Right renal cortex interstitium (tissue), 3 donors: ENCODE data around the gene ITGBL1. TPM values are rescaled to one million over a fixed set of nuclear protein-coding genes. Genes with fewer than 3 reads are reported as not detected.

ENCODE experiments used
- DNase-seq, 3 donors: peaks; one replicate each; pipeline ENCODE4 v3.0.0-alpha.2; 2013; ENCODE audit warnings: low read depth in 3 of 3, low spot score in 2 of 3
- polyA plus RNA-seq, 3 donors: library from polyadenylated mRNA; unstranded; fragments of 120-200 nt; gene quantifications; one replicate each; pipeline ENCODE4 v1.2.1, GENCODE V29; 2013; ENCODE audit not compliant: insufficient read length in 3 of 3

ITGBL1 gene
- polyA plus RNA-seq, 3 donors = 0.55 to 0.93 (median 0.69) TPM

DNA sequence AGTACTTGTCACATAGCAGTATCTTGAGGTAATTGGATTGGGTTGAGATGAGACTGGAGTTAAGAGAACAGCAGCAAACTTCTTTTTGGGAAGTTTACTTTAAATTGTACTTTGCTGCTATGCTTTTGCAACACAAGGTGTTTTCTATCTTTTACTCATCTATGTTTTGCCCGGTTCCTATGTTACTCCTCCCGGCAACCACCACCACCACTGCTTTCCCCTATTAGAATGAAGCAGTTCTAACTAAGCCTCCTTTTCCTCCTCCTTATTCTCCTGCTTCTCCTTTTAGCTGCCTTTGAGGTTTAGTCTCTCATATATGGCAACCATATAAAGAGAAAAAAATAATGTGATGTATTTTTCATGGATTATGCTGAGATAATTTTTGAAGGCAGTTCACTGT lies 233.5 kb downstream of the ITGBL1 start:
- DNase-seq = no peak

DNA sequence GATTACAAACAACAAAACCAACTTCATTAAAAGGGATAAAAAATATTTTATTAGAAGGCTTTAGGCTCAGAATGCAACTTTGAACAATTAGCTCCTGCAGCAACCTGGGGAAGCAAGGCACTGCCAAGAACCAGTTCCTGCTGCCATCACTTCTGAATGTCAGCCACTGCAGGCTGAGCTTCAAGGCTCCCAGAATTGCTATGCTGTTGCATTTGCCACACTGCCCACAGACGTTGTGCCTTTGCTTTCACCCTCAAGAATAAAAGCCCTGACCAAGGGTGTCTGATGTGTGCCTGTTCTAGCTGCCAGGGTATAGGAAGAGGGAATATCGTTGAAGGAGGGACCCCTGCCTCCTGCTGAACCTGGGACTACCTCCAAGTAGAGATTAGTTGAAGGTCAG lies 238.4 kb downstream of the ITGBL1 start:
- no peak for DNase-seq

DNA sequence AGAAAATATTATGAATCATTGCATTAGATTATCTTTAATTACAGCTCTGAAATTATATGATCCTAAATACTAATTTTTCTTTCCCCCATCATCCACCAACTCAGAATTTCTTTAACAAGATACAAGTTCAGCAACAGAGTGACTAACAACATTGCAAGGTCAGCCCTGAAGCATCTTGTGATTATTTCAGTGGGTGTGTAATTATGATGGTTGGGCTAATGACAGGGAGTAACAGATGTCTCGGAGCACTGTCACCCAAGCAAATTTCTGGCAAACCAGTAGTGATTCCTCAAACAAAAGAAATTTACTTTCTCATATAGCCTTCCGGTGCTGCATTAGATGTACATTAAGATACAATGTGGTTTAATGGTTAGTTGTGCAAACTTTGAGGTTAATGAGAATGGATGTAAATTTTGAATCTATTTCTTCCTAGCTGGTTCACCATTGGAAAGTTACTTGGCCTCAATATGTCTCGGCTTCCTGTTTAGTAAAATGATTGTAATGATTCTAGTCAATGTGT lies 238.9 kb downstream of the ITGBL1 start:
- DNase-seq = no peak

DNA sequence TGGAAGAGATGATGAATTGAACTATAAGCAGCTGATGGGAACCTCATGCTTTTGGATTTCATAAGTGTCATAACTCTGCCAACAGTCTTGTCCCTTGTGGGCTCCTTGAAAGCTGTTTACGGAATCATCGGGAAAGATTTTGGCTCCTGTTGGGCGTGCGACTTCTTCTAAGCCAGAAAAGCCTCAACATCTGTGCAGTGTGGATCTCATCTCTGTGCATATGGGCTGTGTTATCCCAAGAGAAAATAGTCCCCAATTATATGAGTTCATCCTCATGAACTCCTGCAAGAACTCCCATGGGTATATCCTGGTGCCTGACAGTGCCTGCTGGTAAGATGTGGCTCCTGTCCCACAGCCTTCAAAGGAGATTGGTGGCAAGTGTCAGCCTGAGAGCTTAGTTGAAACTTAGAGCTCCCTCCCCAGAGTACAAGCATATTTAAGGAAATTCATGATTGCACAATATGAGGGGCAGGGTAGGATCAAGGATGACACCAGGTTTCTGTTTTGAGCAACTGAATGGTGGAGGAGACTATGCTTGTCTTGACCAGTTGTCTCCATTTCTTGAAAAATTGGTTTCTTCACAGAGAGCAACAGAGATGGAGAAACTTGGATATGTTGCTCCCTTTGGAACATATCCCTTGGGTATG lies 243.5 kb downstream of the ITGBL1 start:
- DNase-seq = no peak

DNA sequence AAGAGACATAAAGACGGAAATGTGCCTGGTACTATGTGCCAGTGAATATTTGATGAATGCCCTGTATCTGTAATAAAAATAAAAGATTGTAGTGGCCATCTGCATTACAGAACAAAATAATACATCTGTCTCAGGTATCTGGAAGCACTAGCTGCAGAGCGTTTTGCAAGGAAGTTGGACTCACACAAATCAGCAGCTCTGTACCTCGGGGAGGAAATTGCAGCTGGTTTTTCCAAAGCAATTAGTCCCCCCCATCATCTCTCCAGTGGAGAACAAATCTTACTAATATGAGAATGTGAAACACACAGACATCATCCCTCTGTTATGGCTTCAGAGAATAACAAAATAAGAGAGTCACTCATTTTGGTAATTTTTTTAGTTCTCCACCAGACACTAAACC lies 245.3 kb downstream of the ITGBL1 start:
- no peak for DNase-seq

DNA sequence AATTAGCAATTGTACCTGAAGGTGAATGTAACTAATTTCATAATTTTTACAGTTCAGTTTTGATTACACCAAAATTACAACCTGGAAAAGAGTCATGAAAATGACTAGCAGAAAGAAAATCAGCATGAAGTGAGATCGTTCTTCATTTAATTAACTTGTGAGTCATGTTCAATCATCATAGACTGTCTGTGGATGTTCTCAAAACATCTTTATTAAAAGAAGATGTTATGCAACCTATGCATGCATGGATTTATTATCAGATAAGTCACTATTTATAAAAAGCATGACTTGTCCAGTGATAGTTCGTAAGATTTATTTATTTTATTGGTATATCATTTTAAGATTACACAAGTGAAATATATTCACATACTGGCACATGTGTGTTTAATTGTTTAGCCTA lies 245.9 kb downstream of the ITGBL1 start:
- no peak for DNase-seq

DNA sequence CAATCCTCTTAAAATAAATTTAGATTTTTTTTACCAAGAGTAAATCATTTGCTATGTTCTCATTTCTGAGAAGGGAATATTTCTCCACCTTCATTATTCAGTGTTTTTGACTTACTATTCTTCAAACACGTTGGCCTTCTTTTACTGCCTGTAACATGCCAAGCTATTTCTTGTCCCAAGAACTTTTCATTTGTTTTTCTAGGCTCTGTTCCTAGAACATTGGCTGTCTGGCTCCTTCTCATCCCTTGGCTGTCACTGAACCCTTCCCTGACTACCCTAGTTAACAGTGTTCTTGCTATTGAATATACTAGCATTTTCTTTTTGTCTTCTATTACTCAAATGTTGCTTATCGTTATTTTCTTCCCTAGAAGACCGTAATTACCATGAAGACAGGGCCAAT lies 248.1 kb downstream of the ITGBL1 start:
- no peak for DNase-seq

DNA sequence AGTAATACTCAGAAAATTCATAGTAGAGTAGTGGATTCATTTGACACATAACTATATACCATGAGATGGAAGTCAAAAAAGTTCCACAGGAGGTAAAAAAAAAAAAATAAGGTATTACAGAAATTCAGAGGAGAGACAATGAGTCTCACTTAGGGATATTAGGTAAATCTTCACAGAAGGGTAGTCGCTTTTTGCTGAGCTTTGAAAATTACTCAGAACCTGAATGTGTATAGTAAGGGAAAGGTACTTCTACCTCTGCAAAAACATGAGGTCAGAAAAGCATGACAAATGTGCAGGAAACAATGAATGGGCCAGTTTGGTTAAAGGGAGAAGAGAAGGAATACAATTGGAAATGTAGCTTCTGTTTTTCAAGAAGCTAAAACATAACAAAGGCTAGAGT lies 250.6 kb downstream of the ITGBL1 start:
- no peak for DNase-seq

DNA sequence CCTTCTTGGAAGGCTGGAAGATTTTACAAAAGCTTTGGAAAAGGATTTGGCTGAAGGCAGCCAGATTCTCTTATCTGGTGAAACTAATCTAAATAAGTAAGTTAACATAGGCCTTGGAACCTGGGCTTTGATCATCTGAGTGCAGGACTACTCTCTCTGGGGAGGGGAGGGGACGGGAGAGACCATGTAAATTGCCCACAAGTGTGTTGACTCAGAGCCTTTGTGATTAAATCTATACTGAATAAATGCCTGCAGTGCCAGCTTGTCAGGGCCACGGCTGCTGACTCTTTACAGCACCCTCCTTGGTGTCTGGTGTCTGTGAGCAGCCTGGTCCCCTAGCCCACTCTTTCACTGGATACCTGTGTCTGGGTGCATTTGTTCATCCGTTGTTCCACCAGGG lies 251.4 kb downstream of the ITGBL1 start:
- DNase-seq = no peak

DNA sequence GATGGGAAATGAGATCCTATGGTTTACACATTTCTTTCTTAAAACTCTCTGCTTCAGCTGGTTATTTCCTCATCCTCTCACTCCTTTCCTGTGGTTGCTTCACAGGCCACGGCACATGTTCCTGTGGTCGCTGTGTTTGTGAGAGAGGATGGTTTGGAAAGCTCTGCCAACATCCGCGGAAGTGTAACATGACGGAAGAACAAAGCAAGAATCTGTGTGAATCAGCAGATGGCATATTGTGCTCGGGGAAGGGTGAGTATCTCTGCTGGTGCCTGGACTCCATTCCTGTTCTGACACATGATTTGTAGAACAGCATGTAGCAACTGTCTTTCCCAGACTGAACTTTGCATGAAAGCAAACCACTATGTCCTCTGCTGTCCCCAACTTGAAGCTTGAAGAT lies 254.2 kb downstream of the ITGBL1 start:
- DNase-seq = no peak

DNA sequence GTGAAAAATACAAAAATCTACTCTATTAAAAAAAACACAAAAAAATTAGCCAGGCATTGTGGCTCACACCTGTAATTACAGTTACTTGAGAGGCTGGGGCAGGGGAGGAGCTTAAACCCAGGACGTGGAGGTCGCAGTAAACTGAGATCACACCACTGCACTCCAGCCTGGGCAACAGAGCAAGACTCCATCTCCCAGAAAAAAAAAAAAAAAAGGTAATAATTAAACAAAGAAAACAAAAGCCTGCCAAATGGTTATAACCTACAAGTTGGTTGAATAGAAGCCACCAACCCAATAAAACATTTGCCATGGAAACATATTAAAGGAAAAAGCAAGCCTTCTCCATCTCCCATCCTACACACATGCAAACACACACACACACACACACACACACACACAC lies 255.2 kb downstream of the ITGBL1 start:
- no peak for DNase-seq

DNA sequence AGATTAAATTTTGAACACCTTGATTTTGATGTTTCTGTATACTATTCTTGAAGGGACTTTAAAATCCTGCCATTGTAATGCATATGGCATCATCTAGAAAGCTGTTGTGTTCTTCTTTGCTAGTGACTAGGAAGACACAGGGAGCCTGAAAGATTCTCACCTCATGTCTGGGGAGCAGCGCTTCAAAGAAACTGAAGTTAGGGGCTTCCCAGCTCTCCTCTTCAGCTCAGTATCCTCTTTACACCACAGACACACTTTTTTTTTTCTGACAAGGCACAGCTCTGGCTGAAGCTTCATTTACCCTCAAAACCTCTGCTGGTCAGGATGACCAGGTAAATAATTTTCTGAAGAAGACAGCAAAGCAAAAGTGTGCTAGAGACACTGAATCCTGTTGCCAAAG lies 255.6 kb downstream of the ITGBL1 start:
- no peak for DNase-seq

DNA sequence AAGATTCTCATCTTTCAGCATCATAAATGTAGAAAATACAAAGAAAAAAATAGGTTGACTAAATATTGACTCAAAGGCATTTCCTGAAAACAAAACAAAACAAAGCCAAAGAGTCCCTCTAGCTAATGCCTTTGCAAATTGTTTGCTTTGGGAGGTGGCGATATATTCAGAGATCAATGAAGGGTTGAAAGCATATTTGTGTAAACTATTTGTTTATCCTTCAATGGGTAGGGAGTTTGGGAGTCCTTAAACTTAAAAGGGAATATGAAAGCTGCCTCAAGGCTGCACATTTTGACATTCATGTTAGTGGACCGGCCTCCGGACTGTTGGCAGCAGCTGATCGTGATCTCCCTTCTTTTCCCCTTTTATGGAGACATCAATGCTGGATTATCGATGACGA lies 257.5 kb downstream of the ITGBL1 start:
- DNase-seq = no peak

DNA sequence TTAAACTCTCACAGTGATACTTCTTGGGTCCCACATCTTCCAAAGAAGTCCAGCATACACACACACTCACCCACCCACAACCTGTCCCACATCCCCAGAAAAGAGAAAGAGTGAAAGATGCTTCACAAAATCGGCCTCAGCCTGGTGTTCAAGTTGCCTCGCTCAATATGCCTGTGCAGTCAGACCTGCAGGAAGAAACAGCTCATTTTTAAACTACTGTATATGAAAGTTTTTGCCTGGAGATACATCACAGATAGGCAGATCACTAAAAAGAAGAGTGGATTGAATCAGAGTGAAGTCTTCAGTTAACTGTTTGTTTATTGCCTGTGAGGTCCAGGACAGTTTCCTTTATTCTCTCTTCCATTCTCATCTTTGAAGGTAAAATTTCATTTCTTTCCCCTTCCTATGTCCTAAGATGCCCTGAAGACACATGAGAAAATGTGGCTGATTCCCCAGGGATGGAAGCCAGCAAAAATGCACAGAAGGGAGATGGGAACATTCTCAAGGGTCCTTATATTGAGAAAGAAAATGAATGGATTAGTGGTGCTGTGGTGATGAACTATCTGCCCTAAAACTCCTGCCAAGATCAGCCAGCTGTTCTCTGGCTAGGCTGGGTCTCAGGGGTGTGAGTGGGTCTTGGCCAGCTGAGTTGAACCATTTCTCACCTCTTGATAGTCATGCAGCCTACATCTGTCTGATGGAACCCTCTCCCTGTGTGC lies 259.0 kb downstream of the ITGBL1 start:
- no peak for DNase-seq

DNA sequence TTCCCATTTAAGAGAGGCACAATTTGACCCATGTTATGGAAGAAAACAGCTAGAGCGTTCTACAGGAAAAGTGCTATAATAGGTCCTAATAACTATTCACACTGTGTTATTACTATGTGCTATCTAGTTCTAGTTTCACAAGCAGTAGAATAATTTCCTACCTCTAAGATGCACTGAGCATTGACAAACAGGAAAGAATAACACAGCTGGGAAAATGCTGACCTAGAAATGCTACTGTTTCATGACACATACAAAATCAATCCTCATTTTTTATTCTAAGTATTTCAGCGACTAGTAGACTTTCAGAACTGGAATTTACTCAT lies 259.5 kb downstream of the ITGBL1 start:
- DNase-seq = no peak

DNA sequence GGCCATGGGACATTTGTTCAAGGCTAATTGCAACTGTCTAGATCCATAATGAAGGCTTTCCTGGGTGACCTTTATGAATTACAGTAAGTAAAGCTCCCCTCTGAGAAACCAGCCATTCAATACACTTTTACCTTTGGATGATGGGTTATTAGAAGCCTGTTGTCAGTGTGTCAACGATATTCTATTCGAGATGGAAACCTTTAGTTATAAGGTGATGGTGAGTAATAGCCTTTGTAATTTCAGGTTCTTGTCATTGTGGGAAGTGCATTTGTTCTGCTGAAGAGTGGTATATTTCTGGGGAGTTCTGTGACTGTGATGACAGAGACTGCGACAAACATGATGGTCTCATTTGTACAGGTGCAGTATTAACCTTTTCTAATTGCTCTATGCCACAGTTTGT lies 261.7 kb downstream of the ITGBL1 start:
- DNase-seq = no peak

DNA sequence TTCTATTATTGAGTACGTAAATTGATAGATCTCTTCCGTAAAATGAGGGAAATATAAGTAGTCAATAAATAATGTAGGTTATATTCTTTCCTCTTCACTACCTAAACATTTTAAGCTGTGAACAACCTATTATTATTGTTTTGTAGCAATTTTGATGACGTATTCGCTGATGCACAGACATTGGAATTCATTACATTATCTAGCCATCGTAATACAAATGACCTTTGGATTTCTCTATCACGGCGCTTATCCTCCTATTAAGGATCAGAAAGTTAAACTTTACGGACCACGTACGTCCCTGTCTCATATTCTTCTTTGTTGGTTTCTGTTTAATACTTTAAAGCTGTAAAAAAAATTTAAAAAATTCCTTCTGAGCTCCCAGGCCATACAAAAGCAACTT lies 264.9 kb downstream of the ITGBL1 start:
- no peak for DNase-seq

DNA sequence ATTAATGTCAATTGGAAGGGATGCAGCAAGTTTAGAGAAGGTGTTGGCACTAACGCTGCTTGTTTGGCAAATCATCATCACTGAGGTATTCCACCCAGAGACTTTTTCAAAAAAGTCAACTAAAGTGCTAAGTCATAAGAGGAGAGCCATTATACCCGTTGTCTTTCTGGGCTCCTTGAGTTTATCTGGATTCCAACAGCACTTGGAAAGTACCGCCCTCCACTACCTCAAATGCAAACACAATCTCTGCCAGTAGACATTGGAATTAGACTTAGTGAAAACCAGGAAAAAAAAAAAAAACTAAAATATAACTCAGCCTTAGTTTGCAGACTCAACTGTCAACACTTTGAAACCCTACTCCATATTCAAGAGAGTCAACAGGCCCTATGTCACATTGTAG lies 266.0 kb downstream of the ITGBL1 start:
- no peak for DNase-seq

DNA sequence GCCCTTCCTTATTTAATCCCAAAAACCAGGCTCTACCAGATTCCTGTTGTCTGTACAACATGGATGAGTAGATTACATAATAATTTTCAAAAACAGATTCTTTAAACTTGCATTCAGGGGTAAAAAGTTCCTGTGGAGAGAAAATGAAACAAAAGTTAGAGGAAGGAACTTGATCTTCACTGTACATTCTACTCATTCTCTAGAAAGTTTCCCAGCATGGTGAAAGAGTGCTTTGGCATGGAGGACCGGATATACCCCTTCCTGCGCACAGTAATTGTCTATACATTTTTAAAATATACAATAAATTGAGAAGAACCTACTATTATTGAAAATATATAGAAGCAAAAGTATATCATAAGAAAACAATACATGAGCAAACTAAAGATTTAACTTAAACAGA lies 274.2 kb downstream of the ITGBL1 start:
- no peak for DNase-seq

DNA sequence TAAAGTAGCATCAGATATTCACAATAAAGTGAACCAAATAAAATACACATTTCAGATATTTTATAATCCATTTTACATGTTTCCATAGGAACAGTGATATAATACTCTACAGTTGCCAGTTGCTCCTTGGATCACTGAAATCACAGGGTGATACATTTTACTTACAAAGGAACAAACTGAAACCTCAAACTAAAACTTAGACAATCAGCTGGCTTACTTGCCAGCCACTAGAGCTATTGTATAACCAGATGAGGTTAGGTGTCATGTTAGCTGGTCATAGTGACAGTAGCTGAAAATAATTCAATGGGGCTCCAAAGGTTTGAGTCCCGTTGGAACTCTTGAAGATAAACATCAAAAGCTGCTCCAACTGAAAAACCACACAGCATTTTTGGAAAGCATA lies 274.6 kb downstream of the ITGBL1 start:
- DNase-seq = no peak

DNA sequence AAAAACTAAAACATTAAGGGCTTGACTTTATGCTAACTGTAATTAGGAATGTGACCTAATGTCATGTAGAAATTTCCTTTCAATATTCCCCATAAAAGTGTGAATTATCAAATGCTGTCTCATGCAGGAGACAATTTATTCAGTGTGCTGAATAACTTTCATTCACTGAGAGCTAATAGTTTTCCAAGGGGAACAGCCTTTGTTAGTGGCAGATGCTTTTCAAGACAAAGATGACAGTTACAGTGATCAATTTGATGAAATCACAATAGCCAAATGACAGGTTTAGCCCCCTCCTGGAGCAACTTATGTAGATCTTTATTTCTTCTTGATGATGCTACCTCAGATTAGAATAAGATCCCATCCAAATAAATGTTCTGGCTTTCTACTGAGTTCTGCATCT lies 275.5 kb downstream of the ITGBL1 start:
- DNase-seq = no peak

DNA sequence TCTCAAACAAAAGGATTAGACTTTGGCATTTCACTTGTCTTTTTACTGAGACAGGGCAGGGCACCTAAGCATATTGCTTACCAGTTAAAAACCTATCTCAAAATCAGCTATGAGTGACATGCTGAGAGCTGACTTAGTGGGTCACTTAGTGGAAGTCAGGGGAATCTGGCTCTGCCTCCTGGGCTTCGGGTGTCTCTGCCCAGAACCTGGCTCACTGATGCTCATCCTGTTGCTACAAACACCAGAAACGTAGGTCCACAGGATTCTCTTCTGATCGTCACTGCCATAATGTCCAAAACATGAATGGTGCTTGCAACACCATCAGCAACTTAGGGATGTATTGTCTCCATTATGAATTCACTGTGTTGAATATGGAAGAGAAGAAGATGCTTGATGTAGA lies 276.1 kb downstream of the ITGBL1 start:
- DNase-seq = no peak
